Measurements from ENCODE around the gene PLTP.
"Not testable (repeated sequence)": the region's sequence is repeated elsewhere in the genome, so short reads cannot be mapped to it uniquely, and the experiment has no call there.

PLTP gene

DNA sequence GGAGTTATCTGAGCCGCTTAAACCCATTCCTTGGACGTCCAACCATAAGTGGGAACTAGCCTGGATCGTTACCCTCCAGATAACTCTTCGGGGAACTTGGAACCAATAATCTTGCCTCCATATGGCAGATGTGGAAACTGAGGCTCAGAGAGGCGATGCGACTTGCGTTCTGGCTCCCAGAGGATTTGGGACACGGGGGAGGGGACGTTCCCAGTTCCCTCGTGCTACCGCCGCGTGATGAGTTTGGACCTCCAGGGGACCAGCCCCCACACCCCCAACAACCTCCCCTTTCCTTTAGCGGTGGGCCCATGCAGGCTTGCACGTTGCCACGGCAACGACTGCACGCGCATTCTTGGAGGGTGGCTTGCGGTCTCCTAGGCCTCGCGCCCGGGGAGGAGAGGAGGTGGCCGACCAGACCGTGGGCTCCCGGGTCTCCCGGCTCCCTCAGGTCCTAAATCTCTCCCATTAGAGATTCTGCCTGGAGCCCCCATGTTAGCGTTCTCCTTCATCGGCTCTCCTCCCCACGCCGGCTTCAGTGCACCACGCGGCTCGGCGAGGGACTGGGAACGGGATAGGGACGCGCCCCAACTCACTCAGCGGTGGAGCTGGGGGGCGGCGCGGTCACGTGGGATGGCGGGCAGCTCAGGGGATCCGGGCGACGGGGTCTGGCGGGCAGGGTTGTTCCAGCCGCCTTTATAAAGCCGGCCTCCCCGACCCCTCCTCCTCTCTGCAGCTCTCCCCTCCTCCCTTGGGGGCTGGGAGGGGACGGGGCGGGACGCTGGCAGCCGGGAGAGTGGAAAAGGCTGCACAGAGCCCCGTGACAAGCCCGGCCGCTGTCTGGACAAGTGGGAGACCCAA is at the start of gene PLTP:
Gene PLTP, minus strand, starts transcription at position 670 of the 858 bp plus-strand sequence. CDS start 703 bp downstream, outside the sequence.
- peak in 56 of 58 donors; percentile 7 to 85 (median 70) for DNase-seq

DNA sequence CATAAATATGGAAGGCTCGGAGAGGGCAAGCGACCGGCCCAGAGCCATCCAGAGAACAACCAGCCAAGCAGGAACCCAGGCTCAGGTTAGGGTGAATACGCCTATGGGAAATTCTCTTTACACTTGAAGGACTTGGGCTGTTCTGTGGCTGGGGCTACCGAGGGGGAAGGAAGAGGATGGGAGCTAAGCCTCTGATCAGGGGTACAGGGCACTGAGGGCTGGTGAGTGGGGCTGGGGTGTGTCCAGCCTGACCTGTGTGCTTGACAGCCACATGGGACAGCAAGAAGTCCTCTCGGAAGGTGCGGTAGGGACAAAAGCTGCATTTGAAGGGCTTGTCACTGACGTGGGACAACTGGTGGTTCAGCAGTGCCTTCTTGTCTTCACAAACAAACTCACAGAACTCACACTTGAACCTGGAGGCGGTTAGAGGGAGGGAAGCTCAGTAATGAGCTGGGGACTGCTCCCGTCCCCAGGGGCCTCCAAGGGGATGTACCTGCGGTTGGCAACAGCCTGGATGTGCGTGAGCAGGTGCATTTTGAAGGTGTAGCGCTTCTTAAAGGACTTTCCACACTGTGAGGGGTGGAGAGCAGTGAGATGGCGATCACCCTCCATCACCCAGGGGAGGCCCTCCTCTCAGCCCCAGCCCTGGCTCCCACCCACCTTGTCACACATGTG is 48.1 kb upstream of the PLTP start:
- DNase-seq = no peak

DNA sequence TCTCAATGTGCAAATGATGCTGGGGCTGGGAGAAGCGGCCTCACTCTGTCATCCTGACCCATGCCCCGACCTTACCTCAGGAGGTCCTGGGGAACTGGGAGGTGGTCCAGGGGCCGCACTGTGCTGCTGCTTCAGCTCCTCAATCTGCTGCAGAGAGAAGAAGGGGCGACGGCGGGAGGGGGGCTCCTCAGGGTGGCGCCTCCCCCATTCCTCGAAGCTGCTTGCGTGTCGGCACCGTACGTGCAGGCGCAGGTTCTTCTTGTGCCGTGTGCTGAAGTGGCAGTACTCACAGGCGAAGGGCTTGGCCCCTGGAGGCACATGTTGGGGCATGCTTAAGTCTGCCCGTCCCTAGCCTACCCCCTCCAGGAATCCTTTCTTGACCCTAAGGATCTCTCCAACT is 47.2 kb upstream of the PLTP start:
- no peak for DNase-seq

DNA sequence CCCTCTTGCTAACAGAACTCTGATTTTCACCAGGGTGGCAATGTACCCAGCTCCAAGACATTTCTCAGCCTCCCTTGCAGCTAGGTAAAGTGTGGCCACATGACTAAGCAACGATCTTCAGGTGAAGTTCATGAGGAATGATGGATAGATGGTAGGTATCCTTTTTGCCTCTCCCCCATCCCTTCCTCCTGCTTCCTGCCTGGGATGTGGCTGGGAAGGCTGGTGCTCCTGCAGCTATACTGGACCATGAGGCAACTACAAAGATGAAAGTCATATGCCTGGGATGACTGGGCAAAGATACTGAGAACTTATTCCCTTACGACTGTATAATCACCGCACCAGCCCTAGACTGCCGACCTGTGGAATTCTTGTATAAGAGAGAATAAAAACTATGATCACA is 46.6 kb upstream of the PLTP start:
- no peak for DNase-seq

- DNase-seq = no peak
Measured at GRCh38 chr20:45957021-45957941, 45.3 kb upstream of the PLTP start.

- DNase-seq = not testable (repeated sequence)
Measured at GRCh38 chr20:45956326-45956725, 44.4 kb upstream of the PLTP start.

DNA sequence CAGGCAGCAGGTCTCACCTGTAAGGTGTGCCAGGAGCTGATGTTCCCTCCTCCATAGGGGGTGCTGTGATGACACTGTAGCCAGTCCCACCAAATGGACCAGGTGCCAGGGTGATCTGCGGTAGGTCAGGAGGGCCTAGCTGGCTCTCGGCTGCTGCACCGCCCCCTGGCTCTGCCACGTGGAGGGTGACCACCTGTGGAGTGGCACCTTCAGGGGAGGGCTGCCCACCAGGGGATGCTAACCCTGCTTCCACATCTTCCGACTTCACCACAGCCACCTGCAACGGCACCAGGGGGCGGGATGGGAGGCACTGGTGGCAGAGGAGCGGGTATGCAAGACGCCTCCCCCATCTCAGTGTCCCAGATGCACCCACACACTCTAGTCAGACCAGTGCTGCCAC is 41.7 kb upstream of the PLTP start:
- no peak for DNase-seq

DNA sequence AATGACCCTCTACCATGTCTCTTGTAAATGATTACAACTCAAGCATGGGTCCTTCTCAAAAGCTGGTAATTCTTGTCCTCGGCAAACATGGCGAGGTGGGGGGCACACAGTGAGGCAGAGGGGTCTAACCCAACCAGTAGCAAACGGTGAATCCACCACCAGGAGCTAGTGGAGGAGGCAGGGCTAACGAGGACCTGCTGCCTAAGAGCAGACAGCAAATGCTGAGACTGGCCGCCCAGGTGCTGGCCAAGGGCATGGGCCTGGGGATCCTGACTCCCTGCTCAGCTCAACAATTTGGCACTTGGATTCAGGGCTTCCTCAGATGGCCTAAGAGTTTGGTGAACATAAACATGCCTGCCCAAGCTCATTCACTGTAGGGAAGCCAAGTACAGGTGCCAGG is 40.9 kb upstream of the PLTP start:
- no peak for DNase-seq

- no peak for DNase-seq
Measured at GRCh38 chr20:45951925-45952834, 40.2 kb upstream of the PLTP start.

DNA sequence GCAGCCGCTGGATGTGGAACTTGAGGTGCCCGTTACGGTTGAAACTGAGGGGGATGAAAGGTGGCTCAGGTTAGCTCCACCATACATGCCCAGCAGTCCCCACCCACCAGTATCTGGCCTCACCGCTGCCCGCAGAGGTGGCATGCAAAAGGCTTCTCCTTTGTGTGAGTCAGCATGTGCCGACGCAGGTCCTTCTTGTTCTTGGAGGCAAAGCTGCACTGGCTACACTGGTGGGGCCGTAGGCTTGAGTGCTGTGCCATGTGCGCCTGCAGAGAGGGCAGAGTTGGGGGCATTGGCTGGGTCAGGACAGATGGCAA is 38.3 kb upstream of the PLTP start:
- DNase-seq = no peak

- no peak for DNase-seq
Measured at GRCh38 chr20:45949542-45950329, 37.8 kb upstream of the PLTP start.

- DNase-seq = peak in 1 of 58 donors; percentile 16
Measured at GRCh38 chr20:45948742-45949541, 37.0 kb upstream of the PLTP start.

DNA sequence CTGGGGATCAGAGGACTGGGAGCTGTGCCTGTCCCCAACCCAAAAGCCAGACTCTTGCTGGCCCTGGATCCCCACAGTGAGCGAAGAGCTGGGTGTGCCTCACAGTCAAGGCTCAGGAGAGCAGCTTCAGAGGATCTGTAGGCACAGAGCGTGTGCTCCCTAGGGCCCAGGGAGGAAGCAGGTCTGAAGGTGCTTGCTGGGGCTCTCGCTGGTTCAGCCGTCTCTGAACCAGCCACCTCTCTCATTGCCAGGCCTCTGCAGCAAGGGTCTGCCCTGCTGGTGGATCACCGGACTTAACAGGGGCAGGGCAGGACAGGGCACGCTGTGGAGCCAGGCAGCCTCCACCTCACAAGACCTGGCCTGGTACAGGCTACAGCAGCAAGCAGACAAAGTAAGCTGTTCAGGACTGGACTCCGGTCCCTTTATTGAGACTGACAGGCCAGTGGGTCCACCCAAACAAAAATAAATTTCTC is 36.3 kb upstream of the PLTP start:
- DNase-seq = no peak

DNA sequence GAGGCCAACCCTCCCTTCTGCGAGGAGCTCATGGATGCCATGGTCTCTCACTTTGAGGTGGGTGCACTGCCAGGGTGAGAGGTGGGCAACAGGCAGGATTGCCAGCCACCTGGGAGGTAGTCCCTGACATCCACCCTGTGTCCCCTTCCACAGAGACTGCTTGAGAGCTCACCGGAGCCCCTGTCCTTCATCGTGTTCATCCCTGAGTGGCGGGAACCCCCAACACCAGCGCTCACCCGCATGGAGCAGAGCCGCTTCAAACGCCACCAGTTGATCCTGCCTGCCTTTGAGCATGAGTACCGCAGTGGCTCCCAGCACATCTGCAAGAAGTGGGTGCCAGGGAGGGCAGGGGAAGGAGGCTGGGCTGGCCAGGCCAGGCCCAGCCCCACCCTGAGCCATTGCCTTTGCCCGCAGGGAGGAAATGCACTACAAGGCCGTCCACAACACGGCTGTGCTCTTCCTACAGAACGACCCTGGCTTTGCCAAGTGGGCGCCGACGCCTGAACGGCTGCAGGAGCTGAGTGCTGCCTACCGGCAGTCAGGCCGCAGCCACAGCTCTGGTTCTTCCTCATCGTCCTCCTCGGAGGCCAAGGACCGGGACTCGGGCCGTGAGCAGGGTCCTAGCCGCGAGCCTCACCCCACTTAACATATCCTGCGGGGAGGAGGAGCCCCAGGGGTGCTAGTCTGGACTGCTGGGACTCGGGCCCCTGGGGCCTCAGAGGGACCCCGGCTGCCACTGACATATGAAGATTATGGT is 35.3 kb upstream of the PLTP start:
- no peak for DNase-seq

- peak in 3 of 58 donors; percentile 12 to 24 (median 18) for DNase-seq
Measured at GRCh38 chr20:45946149-45946970, 34.4 kb upstream of the PLTP start.

DNA sequence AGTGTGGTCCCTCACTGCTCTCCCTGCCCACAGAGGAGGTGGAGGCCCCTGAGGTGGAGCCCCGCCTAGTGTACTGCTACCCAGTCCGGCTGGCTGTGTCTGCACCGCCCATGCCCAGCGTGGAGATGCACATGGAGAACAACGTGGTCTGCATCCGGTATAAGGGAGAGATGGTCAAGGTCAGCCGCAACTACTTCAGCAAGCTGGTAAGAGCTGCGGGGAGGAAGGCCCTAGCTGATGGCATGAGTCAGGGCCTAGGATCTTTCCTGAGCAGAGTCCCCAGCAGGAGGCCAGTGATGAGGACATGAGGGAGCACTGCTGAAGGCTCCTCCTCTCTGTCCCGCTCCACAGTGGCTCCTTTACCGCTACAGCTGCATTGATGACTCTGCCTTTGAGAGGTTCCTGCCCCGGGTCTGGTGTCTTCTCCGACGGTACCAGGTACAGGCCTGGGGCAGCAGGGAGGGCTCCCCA is 33.8 kb upstream of the PLTP start:
- DNase-seq = no peak
